ENCODE results near the gene TMEM271.

DNA sequence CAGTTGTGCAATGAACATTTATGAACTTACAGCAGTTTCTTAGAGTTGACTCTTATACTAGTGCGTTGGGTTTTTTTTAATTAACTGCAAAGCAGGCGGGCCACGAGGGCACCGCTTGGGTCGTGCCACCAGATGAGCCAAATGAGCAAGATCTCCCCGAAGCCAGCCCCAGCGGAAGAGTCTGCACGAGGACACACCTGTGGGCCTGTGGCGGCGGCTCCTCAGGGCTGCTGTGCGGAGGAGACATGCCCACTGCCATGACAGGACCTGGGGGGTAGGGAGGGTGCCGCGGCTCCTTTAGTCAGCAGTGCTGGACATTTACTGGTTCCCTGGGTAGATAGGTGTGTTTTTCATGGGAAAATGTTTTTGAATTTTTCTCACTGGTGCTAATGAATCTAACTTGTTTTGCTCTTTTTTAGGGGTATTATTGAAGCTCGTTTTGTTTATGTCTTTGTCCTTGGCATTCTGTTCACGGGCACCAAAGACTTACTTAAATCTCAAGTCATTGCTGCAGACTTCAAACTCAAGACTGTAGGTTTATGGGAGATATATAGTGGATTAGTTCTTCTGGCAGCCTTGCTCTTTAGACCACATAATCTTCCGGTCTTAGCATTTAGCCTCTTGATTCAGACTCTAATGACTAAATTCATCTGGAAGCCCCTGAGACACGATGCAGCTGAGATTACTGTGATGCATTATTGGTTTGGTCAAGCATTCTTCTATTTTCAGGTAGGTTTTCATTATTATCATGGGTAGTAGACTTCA is 45.9 kb downstream of the TMEM271 start:
- TF ChIP-seq, protein P1, sequence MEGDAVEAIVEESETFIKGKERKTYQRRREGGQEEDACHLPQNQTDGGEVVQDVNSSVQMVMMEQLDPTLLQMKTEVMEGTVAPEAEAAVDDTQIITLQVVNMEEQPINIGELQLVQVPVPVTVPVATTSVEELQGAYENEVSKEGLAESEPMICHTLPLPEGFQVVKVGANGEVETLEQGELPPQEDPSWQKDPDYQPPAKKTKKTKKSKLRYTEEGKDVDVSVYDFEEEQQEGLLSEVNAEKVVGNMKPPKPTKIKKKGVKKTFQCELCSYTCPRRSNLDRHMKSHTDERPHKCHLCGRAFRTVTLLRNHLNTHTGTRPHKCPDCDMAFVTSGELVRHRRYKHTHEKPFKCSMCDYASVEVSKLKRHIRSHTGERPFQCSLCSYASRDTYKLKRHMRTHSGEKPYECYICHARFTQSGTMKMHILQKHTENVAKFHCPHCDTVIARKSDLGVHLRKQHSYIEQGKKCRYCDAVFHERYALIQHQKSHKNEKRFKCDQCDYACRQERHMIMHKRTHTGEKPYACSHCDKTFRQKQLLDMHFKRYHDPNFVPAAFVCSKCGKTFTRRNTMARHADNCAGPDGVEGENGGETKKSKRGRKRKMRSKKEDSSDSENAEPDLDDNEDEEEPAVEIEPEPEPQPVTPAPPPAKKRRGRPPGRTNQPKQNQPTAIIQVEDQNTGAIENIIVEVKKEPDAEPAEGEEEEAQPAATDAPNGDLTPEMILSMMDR (IDR thresholded peaks at IDR 0.05; ENCODE audit: low read depth, low read length, missing input control), result no peak
- TF ChIP-seq TAF1 (conservative IDR thresholded peaks at IDR 0.05) (no peak), RAD21 (IDR thresholded peaks at IDR 0.05) (no peak), YY1 (IDR thresholded peaks at IDR 0.05) (no peak)
- TF ChIP-seq, protein P2, sequence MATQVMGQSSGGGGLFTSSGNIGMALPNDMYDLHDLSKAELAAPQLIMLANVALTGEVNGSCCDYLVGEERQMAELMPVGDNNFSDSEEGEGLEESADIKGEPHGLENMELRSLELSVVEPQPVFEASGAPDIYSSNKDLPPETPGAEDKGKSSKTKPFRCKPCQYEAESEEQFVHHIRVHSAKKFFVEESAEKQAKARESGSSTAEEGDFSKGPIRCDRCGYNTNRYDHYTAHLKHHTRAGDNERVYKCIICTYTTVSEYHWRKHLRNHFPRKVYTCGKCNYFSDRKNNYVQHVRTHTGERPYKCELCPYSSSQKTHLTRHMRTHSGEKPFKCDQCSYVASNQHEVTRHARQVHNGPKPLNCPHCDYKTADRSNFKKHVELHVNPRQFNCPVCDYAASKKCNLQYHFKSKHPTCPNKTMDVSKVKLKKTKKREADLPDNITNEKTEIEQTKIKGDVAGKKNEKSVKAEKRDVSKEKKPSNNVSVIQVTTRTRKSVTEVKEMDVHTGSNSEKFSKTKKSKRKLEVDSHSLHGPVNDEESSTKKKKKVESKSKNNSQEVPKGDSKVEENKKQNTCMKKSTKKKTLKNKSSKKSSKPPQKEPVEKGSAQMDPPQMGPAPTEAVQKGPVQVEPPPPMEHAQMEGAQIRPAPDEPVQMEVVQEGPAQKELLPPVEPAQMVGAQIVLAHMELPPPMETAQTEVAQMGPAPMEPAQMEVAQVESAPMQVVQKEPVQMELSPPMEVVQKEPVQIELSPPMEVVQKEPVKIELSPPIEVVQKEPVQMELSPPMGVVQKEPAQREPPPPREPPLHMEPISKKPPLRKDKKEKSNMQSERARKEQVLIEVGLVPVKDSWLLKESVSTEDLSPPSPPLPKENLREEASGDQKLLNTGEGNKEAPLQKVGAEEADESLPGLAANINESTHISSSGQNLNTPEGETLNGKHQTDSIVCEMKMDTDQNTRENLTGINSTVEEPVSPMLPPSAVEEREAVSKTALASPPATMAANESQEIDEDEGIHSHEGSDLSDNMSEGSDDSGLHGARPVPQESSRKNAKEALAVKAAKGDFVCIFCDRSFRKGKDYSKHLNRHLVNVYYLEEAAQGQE (IDR thresholded peaks at IDR 0.05), result no peak
- TF ChIP-seq, protein P3, sequence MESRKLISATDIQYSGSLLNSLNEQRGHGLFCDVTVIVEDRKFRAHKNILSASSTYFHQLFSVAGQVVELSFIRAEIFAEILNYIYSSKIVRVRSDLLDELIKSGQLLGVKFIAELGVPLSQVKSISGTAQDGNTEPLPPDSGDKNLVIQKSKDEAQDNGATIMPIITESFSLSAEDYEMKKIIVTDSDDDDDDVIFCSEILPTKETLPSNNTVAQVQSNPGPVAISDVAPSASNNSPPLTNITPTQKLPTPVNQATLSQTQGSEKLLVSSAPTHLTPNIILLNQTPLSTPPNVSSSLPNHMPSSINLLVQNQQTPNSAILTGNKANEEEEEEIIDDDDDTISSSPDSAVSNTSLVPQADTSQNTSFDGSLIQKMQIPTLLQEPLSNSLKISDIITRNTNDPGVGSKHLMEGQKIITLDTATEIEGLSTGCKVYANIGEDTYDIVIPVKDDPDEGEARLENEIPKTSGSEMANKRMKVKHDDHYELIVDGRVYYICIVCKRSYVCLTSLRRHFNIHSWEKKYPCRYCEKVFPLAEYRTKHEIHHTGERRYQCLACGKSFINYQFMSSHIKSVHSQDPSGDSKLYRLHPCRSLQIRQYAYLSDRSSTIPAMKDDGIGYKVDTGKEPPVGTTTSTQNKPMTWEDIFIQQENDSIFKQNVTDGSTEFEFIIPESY (IDR thresholded peaks at IDR 0.05), result no peak

Data from liver (tissue), 3 donors.